HG02852 (cell line): ENCODE measurements around the gene MTG1.
"Not testable (repeated sequence)": the region's sequence is repeated elsewhere in the genome, so short reads cannot be mapped to it uniquely, and the experiment has no call there.

Experiments
- ATAC-seq: cut with Tn5 transposase; IDR thresholded peaks from one replicate; pipeline ENCODE4 v1.9.1; 2021; ENCODE audit warnings: mild to moderate bottlenecking, moderate library complexity; ENCODE audit not compliant: unreplicated experiment

The MTG1 gene

DNA sequence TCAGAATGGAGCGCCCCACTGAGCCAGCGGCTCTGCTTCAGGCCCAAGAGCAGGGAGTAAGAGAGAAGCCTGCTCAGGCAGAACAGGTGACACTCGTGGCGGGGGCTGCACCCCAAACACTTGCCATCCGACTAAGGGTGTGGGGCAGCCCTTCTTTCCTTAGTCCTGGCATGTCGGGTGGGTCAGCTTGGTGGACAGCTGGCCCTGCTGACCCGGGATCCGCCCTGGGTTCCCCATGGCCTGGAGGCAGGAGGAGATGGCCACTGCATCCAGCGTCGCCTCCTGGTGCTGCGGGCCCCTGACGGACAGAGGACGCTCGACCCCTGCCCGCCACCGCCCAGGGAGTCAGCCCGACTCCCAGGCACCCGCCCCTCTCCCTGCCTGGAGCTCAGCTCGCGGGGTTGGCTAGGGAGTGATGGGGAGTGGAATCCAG lies 16.1 kb upstream of the MTG1 start:
- no peak for ATAC-seq

DNA sequence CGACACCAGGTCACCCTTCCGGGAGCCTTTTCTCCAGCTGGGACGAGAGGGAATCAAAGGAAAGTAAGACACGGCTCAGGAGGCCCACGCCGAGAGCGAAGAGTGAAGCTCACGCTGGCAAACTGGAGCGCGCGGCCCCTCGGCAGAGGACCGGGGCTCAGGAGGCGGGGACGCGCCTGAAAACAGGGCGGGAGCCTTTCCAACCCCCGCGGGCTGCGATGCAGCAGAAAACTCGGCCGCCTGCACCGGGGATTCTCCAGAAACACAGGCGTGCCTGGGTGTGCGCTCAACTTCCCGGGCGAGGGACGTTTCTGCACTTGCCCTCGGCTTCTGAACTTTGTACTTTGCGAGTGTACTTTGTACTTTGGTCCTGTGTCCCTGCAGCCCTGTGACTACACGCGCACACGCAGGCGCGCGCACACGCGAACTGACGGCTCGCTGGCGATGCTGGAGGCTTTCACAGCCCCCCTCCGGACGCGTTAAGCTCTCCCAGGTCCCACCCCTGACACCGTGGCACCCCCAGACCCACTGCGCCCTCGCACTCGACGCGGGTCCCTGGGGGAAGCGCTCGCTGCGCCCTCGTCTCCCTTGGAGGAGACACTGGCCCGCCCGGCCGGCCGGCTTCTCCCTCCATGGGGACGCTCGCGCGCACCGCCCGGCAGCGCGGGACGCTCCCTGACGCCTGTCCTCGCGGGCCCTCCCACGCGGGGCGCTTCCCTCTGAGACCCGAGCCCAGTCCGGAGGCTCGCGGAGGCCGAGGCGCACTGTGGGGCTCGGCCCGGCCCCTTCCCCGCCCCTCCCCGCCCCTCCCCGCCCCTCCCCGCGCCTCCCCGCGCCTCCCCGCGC lies 15.5 kb upstream of the MTG1 start:
- peak; percentile 31 for ATAC-seq

DNA sequence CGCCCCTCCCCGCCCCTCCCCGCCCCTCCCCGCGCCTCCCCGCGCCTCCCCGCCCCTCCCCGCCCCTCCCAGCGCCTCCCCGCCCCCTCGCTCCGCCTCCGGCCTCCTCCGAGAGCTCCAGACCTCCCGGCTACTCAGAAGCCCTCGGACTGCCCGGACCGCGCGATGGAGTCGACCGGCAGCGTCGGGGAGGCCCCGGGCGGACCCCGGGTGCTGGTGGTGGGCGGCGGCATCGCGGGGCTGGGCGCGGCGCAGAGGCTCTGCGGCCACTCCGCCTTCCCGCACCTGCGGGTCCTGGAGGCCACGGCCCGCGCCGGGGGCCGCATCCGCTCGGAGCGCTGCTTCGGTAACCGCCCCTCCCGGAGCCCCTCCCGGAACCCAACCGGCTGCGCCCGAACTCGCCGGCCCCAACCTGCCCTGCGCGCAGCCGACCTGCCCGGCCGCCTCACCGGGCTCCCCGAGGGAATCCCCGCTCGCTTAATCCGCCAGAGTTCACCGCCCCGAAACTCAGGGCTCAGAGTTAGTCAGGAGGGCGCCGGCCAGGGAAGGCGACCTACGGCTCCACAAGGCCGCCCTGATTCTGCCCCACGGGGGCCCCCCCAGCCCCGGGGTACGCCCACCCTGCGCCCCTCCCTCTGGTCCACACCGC lies 14.7 kb upstream of the MTG1 start, which contains the start of gene PAOX:
TSS of gene PAOX (plus strand) at position 111 of the 649 bp plus-strand sequence. CDS start at position 166, 55 bp downstream.
- peak; percentile 58 for ATAC-seq

DNA sequence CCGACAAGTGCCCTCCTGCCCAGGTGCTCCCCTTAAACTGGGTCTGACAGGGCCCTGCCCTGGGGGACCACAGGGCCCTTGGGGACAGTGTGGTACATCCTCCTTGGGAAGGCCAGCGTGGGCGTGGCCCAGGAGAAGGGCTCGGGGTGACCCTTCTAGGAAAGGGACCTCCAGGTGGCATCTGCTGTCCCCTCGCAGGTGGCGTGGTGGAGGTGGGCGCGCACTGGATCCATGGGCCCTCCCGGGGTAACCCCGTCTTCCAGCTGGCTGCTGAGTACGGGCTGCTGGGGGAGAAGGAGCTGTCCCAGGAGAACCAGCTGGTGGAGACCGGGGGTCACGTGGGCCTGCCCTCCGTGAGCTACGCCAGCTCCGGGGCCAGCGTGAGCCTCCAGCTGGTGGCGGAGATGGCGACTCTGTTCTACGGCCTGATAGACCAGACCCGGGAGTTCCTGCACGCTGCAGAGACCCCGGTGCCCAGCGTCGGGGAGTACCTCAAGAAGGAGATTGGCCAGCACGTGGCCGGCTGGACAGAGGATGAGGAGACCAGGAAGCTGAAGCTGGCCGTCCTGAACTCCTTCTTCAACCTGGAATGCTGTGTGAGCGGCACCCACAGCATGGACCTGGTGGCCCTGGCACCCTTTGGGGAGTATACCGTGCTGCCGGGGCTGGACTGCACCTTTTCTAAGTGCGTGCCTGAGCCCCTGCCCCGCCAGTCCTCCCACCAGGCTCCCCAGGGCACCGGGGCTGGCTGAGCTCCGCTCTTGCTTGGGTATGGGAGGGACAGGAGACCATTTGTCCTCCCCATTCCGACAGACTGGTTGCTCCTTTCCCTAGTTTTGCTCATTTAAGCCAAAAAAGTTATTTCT lies 13.9 kb upstream of the MTG1 start:
- ATAC-seq = no peak

DNA sequence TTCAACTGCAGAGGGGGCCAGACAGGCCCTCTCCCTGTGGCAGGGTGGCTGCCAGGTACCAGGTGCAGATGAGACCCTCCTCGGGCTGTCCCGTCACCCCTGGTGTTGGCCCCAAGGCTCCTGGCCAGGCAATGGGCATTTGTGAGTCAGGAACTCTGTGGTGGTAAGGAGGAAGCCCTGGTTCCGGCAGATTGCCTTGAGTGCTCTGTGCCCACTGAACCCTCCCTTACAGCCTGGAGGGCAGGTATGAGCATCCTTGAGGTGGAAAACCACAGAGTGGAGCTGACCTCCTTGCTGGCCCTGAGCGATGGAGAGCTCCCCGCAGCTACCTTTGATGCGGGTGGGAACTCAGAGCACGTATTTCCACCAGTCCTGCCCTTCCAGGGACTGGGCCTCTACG lies 12.9 kb upstream of the MTG1 start:
- no peak for ATAC-seq

DNA sequence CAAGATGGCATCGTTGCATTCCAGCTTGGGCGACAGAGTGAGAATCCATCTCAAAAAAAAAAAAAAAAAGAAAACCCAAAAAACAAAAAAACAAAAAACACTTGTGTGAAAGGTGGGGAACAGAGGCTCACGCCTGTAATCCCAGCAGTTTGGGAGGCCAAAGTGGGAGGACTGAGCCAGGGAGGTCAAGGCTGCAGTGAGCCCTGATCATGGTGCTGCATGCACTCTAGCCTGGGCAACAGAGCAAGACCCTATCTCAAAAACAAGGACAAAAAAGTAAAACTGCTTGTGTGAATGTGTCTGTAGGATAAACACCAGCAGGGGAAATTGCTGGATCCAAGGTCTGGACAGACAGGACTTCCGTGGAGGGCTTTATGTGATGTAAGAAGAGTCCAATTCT lies 10.4 kb upstream of the MTG1 start:
- ATAC-seq = no peak

DNA sequence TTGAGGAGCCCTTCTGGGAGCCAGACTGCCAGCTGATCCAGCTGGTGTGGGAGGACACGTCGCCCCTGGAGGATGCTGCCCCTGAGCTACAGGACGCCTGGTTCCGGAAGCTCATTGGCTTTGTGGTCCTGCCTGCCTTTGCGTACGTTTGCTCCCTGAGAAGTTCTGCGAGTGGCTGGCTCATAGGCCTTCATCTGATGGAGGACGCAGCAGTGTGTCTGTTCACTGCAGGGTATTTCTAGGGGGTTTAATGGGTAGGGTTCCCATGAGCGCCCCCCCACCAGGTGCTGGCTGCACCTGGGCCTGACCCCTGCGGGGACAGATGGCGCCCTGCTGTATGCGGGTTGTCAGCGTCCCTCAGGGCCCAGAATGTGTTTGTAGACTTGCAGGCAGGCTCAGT lies 9.9 kb upstream of the MTG1 start:
- no peak for ATAC-seq

DNA sequence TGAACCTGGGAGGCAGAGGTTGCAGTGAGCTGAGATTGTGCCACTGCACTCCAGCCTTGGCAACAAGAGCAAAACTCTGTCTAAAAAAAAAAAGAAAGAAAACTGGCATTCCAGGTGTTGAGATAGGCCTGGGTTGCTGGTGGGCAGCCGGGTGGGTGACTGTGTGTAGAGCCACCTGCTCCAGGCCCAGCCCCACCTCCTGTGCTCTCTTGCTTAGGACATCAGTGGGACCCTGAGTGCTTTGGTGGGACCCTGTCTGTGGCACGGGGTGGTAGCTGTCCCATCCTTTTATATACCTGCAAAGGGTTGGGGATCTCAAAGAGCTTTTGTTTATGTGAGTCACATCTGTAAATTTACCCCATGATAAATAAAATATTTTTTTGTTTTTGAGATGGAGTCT lies 8.7 kb upstream of the MTG1 start:
- ATAC-seq = no peak

DNA sequence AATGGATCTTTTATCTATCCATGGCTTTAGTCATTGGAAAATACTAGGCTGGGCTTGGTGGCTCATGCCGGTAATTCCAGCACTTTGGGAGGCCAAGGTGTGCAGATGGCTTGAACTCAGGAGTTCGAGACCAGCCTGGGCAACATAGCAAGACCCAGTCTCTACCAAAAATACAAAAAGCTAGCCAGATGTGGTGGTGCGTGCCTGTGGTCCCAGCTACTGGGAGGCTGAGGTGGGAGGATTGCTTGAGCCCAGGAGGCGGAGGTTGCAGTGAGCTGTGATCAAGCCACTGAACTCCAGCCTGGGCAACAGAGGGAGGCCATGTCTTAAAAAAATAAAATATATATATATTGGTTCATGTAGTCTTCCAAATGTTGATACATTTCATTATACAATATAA lies 7.0 kb upstream of the MTG1 start:
- ATAC-seq = not testable (repeated sequence)

DNA sequence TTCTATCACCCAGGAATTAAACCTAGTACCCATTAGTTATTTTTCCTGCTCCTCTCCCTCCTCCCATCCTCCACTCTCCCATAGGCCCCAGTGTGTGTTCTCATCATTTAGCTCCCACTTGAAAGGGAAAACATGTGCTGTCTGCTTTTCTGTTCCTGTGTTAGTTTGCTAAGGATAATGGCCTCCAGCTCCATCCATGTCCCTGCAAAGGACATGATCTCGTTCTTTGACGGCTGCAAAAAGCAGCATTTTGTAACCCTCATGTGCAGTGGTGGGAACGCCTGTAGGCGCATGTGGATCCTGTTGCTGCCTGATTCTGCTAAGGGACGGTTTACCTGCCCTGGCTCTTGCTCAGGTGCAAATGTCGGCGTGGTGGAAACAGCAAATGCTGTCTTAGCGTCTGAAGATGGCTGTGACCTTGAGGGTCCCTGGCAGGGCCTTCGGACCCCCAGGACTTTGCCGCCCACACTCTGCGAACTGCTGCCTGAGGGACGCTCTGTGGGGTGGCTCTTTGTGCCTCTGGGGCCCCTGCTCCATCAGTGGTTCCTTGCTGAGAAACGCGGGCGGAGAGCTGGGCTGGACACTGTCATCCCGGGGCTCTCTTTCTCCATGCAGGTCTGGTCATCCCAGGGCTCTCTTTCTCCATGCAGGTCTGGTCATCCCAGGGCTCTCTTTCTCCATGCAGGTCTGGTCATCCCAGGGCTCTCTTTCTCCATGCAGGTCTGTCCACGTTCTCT lies 5.6 kb upstream of the MTG1 start:
- peak; percentile 2 for ATAC-seq

DNA sequence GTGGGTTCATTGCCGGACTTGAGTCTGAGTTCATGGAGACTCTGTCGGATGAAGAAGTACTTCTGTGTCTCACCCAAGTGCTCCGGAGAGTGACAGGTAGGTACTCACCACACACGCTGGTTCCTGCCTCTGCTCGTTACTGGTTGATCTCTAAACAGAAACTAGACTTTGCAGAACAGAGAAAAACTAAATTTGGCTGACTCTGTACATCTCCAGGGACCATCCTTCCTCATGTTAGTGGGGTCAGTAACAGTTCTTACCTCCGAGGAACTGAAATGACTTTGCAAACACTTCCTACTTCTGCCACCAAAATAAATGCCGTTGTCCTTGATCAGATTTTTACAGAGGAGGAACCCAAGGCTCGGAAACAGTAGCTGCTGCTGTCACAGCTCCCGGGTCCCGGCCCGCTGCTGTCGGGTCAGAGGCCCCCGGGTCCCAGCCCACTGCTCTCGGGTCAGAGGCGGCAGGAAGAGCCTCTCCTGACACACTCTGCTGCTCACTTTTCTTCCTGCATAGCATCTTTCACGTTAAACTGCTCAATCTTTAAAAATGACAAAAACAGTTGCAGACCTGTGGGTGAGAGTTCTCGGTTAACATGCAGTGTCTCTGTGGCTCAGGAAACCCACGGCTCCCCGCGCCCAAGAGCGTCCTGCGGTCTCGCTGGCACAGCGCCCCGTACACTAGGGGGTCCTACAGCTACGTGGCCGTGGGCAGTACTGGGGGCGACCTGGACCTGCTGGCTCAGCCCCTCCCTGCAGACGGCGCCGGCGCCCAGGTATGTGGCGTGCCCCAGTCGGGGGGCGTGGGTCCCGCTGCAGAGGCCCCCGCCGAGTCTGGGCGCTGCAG lies 4.8 kb upstream of the MTG1 start:
- ATAC-seq = peak; percentile 84

DNA sequence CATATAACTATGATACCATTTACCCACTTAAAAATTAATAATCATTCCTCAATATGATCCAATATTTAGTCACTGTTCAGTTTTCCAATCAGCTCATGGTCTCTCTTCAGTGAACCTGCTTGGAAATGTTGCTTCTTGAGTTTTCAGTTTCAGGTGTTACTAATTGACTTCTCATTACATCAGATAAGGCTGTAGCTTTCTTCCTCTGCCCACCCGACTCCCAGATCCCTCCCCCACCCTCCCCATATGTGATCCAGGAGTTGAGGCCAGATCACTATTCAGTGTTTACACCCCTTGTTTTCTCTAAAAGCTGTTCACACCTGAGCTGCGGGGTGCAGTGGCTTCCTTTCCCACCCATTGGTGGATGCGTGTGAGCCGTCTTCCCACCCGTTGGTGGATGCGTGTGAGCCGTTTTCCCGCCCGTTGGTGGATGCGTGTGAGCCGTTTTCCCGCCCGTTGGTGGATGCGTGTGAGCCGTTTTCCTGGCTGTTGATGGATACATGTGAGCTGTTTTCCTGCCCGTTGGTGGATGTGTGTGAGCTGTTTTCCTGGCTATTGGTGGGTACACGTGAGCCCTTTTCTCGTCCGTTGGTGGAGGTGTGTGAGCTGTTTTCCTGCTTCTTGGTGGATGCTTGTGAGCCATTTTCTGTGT lies 3.2 kb upstream of the MTG1 start:
- no peak for ATAC-seq

DNA sequence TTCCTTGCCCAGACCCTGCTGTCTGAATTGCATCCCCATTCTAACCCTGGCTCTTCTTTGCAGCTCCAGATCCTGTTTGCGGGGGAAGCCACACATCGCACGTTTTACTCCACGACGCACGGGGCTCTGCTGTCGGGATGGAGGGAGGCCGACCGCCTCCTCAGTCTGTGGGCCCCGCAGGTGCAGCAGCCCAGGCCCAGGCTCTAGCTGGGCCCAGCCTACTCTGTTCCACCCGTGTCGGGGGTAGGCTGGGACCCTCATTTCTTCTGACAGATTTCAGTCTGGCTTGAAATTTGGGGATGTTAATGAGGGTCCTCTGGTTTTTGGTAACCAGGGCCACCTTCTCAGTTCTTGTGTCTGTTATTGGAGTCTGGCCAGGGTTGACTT lies 2.7 kb upstream of the MTG1 start:
- ATAC-seq = no peak

DNA sequence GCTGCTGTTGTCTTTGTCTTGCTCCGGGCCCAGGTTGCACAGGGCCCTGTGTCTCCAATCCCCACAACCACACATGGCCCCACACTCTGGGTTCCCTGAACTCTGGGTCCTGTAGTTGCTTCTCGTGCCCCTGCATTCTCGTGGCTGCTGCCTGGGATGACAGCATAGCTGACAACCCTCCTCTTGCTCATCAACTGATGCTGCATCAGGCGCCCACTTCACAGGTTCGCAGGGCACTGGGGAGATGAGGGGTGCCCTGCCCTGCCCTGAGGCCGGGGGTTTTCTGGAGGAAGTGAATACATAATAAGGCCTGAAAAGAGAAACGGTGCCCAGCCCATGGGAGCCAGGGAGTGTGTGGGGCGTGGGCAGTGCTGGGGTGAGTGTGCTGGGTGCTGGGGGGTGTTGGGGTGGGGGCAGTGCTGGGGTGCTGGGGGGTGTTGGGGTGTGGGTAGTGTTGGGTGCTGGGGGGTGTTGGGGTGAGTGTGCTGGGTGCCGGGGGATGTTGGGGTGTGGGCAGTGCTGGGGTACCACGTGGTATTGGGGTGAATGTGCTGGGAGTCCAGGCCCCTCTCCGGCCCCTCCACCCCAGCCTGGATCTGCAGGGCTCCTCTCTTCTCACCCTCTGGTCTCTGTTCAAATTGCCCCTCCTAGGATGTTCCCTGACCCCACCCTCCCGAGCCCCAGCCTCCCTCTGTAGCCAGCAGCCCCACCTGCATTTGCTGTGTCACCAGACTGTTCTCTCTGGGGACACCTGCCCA lies 2.0 kb upstream of the MTG1 start:
- ATAC-seq = no peak

DNA sequence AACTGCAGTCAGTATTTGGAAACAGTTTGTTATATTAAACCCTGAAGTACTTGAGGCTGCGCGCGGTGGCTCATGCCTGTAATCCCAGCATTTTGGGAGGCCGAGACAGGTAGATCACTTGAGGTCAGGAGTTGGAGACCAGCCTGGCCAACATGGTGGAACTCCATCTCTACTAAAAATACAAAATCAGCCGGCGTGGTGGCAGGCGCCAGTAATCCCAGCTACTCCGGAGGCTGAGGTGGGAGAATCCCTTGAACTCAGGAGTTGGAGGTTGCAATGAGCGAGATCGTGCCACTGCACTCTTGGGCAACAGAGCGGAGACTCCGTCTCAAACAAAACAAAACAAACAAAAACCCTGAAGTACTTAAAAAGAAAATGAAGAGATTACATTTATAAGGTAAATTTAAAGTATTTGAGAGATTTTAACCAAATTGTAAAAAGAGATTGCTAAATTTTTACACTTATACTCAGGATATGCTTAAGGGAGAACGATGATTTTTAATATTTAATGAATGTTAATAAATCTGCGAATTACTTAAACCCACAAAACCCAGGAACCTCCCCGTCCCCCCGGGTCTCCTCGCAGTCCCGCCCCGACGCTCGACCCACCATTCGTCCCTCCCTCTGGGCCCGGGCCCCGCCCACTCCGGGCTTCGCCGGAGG lies 425 bp upstream of the MTG1 start:
- no peak for ATAC-seq

DNA sequence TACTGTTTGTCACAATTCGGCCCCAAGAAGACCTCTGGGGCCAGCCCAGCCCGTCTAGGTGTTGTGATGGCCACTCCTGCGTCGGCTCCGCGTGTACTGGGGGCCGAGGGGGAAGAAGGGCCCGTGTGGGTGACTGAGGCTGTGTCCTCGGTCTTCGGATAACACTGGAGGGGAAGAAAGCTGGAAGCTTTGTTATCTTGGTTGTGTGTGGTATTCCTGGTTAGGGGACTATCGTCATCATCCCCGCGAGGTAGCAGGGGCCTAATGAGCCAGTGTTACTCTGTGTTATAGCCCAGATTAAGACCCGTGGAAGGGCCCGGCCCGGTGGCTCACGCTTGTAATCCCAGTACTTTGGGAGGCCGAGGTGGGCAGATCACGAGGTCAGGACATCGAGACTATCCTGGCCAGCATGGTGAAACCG lies 854 bp downstream of the MTG1 start:
- ATAC-seq = no peak

DNA sequence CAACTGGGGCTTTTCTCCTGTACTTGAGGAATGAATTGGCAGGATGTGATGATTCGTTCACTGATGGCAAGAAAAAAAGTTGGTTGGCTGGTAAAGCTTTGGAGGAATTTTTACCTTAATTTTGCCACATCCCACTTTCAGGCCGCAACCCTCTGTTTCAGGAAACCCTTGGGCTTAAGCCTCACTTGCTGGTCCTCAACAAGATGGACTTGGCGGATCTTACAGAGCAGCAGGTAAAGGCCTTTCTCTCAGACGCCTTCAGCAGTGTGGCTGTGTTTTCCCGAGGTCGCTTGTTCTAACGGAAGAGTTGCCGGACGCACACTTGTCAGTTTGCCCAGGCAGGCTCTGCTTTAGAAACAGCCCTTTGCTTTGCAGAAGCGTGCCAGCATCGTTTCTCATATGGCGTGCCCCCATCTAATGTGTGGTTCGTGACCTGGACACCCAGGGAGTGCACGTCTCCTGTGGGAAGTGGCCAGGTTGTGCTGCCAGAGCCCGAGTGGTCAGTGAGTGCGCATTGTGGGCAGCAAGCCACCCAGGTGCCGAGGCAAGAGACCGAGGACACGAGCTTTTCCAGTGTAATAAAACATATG lies 2.2 kb downstream of the MTG1 start:
- ATAC-seq = no peak

DNA sequence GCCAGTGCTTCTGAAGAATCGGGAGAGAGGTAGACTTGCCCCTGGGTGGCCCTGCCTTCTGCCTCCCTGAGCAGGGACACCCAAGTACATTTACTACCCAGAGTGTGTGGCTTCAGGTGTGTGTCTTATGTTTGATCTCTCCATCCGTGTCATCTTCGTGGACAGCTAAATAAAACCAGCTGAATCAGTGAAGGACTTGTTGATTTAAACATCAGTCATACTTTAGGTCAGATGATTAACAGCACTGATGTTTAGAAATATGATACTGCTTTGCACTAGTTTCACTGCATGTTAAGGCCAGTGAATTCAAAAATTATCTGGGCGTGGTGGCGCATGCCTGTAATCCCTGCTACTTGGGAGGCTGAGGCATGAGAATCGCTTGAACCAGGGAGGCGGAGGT lies 4.0 kb downstream of the MTG1 start:
- ATAC-seq = no peak
